MCF 10A (cell line): ENCODE results near the gene RNU6-8. TPM values are rescaled to one million over a fixed set of nuclear protein-coding genes. Genes with fewer than 3 reads are reported as not detected.

Experiments
- BruUV-seq: library from RNA; stranded (reverse); fragments of 400-500 nt; replicated peaks from 2 replicates; lab custom pipeline; 2021; lab: Mats Ljungman, UMichigan
- CTCF ChIA-PET: fragments of 300-600 bp; sonication (Branson Sonifier 250); formaldehyde crosslinking; extraction: SDS; loops from one replicate; lab custom pipeline; 2021; ENCODE audit warnings: antibody characterized with exemption, inconsistent platforms; lab: Yijun Ruan, JAX
- POLR2A ChIA-PET: fragments of 300-600, 350-650 bp; sonication (Branson Sonifier 250); formaldehyde crosslinking; extraction: SDS; loops from one replicate; lab custom pipeline; 2020; ENCODE audit warnings: antibody characterized with exemption, inconsistent platforms; lab: Yijun Ruan, JAX
- DNase-seq: peaks from one replicate; pipeline ENCODE4 v3.0.0-alpha.2; 2018; ENCODE audit not compliant: unreplicated experiment
- H3K27ac Mint-ChIP-seq: one replicate; pipeline ENCODE4 v1.8.0; 2022; ENCODE audit warnings: mild to moderate bottlenecking, low read depth, mixed read lengths; ENCODE audit not compliant: unreplicated experiment
- H3K27me3 Mint-ChIP-seq: one replicate; pipeline ENCODE4 v1.8.0; 2022; ENCODE audit warnings: mixed read lengths; ENCODE audit not compliant: insufficient read depth, unreplicated experiment
- H3K36me3 Mint-ChIP-seq: one replicate; pipeline ENCODE4 v1.8.0; 2022; ENCODE audit warnings: mild to moderate bottlenecking, moderate library complexity, mixed read lengths; ENCODE audit not compliant: insufficient read depth, unreplicated experiment
- H3K4me1 Mint-ChIP-seq: one replicate; pipeline ENCODE4 v1.8.0; 2022; ENCODE audit warnings: mixed read lengths; ENCODE audit not compliant: insufficient read depth, unreplicated experiment
- H3K4me3 Mint-ChIP-seq: one replicate; pipeline ENCODE4 v1.8.0; 2022; ENCODE audit warnings: mild to moderate bottlenecking, moderate library complexity, mixed read lengths; ENCODE audit not compliant: unreplicated experiment
- H3K9me3 Mint-ChIP-seq: one replicate; pipeline ENCODE4 v1.8.0; 2022; ENCODE audit warnings: mixed read lengths; ENCODE audit not compliant: unreplicated experiment
- CTCF ChIP-seq: fragments of 200-600 bp; IDR thresholded peaks from one replicate; pipeline ENCODE4 v1.8.0; 2022; ENCODE audit warnings: antibody characterized with exemption, mild to moderate bottlenecking; ENCODE audit not compliant: unreplicated experiment
- intact Hi-C: fragments of 100-400 bp; cut with micrococcal nuclease; formaldehyde crosslinking; loops from 2 replicates; pipeline ENCODE4 v1.14.1; 2022
- total RNA-seq: library from RNA; stranded (reverse); gene quantifications from 2 replicates; pipeline ENCODE4 v1.2.3, GENCODE V29; 2022

RNU6-8 gene
- total RNA-seq, 1 experiment from 2014 or later = not detected

GRCh38 chr14:32183151-32184058, 19.7 kb downstream of the RNU6-8 start:
- H3K4me1 Mint-ChIP-seq = no peaks in the 10 kb centered on the region
- no peaks in the 10 kb centered on the region for H3K36me3 Mint-ChIP-seq
- TF ChIP-seq CTCF = no peak
- POLR2A ChIA-PET = interaction anchor here (0.5 to 0.7 kb wide), 2 partner anchors 9 to 793 kb away, joined by 3 to 4 read pairs; no protein-coding TSS in a partner anchor
- CTCF ChIA-PET = interaction anchor here (0.6 to 0.7 kb wide), 3 partner anchors 47 to 1546 kb away, joined by 3 to 4 read pairs (median 3); no protein-coding TSS in a partner anchor
- no TSS peak for BruUV-seq
- H3K27ac Mint-ChIP-seq = no peak overlapping the region
- intact Hi-C loops = no loop called here
- no peaks in the 10 kb centered on the region for H3K27me3 Mint-ChIP-seq
- H3K9me3 Mint-ChIP-seq = peaks cover 15% of the 10 kb centered on the region
- no peak for DNase-seq
- no peak overlapping the region for H3K4me3 Mint-ChIP-seq

- Mint-ChIP-seq H3K4me3 (no peak overlapping the region), H3K27ac (no peak overlapping the region), H3K36me3 (no peaks in the 10 kb centered on the region), H3K4me1 (no peaks in the 10 kb centered on the region), H3K27me3 (no peaks in the 10 kb centered on the region), H3K9me3 (no peaks in the 10 kb centered on the region)
- no TSS peak for BruUV-seq
- no peak for TF ChIP-seq CTCF
- intact Hi-C loops = no loop called here
- ChIA-PET CTCF (no interaction called here), POLR2A (interaction anchor here (0.6 kb wide), 1 partner anchor 24 kb away, joined by 4 read pairs; no protein-coding TSS in a partner anchor)
- no peak for DNase-seq
Observed at GRCh38 chr14:32171469-32171868, 31.6 kb downstream of the RNU6-8 start.

GRCh38 chr14:32169191-32169590, 33.9 kb downstream of the RNU6-8 start:
- H3K4me3 Mint-ChIP-seq = no peak overlapping the region
- no peak overlapping the region for H3K27ac Mint-ChIP-seq
- H3K27me3 Mint-ChIP-seq = no peaks in the 10 kb centered on the region
- H3K9me3 Mint-ChIP-seq = no peaks in the 10 kb centered on the region
- intact Hi-C loops = no loop called here
- no peak for DNase-seq
- ChIA-PET POLR2A (no interaction called here), CTCF (no interaction called here)
- no peaks in the 10 kb centered on the region for H3K4me1 Mint-ChIP-seq
- no TSS peak for BruUV-seq
- H3K36me3 Mint-ChIP-seq = peaks cover 12% of the 10 kb centered on the region
- TF ChIP-seq CTCF = no peak

- Mint-ChIP-seq H3K27me3 (no peaks in the 10 kb centered on the region), H3K4me3 (no peak overlapping the region), H3K9me3 (no peaks in the 10 kb centered on the region), H3K27ac (no peak overlapping the region), H3K4me1 (no peaks in the 10 kb centered on the region), H3K36me3 (peaks cover 18% of the 10 kb centered on the region)
- POLR2A ChIA-PET = no interaction called here
- no peak for TF ChIP-seq CTCF
- DNase-seq = no peak
- BruUV-seq = no TSS peak
- intact Hi-C loops = no loop called here
- CTCF ChIA-PET = interaction anchor here (0.6 to 0.9 kb wide), 2 partner anchors 18 to 233 kb away, joined by 3 to 4 read pairs; no protein-coding TSS in a partner anchor
Observed at GRCh38 chr14:32167907-32168306, 35.2 kb downstream of the RNU6-8 start.
